Sciatic nerve (tissue), 2 donors: Measurements from ENCODE around the gene TRIM6. TPM values are rescaled to one million over a fixed set of nuclear protein-coding genes. Genes with fewer than 3 reads are reported as not detected.
"Not testable (repeated sequence)": the region's sequence is repeated elsewhere in the genome, so short reads cannot be mapped to it uniquely, and the experiment has no call there.

Source experiments
- ATAC-seq: fragments of 200-7000 bp; cut with Tn5 transposase; one replicate; pipeline ENCODE4 v1.9.1; 2020; ENCODE audit warnings: mild to moderate bottlenecking, moderate library complexity
- DNase-seq: peaks from one replicate; pipeline ENCODE4 v3.0.0-alpha.2; 2020; ENCODE audit warnings: low spot score
- intact Hi-C: fragments of 100-400 bp; cut with DNase I; formaldehyde crosslinking; loops from one replicate; pipeline ENCODE4 v1.14.2; 2022
- total RNA-seq: library from RNA; stranded (reverse); fragmentation: NEBNext Ultra II Directional; extraction: Animal tissue kit (Norgen Biotek cat#: 25700); gene quantifications from one replicate; pipeline ENCODE4 v1.2.1, GENCODE V29; 2021
- donor health status: DM: no; HTN: no; CAD: no.
- donor health status: DM: no; HTN: no; CAD: no.

TRIM6 gene
- total RNA-seq, 1 donor from 2014 or later: 3.3 TPM

DNA sequence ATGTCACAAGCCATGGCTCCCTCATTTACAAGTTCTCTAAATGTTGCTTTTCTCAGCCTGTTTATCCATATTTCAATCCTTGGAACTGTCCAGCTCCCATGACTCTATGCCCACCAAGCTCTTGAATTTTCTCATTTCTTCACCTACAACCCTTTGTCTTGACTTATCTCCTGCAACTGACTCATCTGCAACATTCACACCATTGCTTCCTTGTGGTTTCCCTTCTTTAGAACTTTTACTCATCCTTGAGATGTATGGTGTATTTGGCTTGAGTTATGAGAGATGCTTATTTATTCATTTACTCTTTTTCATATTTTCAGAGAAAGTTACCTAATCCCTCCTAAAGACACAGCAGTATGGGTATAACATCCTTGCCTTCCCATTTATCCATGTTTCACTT, 47.1 kb downstream of the TRIM6 start:
- no peak for ATAC-seq
- intact Hi-C loops: no loop called here
- no peak for DNase-seq

- no peak for ATAC-seq
- intact Hi-C loops: no loop called here
Observed at GRCh38 chr11:5646139-5646538, 49.7 kb downstream of the TRIM6 start.

GRCh38 chr11:5655474-5655873, 59.0 kb downstream of the TRIM6 start:
- DNase-seq (no peak), ATAC-seq (no peak)
- intact Hi-C loops: no loop called here

More at GRCh38 chr11:5646139-5646538, 49.7 kb downstream of the TRIM6 start:
- no peak for DNase-seq

DNA sequence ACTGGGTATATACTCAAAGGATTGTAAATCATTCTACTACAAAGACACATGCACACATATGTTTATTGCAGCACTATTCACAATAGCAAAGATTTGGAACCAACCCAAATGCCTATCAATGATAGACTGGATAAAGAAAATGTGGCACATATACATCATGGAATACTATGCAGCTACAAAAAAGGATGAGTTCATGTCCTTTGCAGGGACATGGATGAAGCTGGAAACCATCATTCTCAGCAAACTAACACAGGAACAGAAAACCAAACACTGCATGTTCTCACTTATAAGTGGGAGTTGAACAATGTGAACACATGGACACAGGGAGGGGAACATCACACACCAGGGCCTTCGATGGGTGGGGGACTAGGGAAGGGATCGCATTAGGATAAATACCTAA, 60.5 kb downstream of the TRIM6 start:
- DNase-seq, ATAC-seq, intact Hi-C loops: not testable (repeated sequence)

GRCh38 chr11:5658318-5658717, 61.9 kb downstream of the TRIM6 start:
- DNase-seq (no peak), ATAC-seq (no peak)
- intact Hi-C loops: no loop called here

Other genes starting within 250 kb of the TRIM6 start
- not detected for gene OR51B6, start 245.1 kb upstream of the TRIM6 start, total RNA-seq
- not detected for gene OR51M1, start 212.8 kb upstream of the TRIM6 start, total RNA-seq
- gene OR51Q1, start 174.5 kb upstream of the TRIM6 start, total RNA-seq: not detected
- gene OR51I1, start 155.1 kb upstream of the TRIM6 start, total RNA-seq: not detected
- gene OR51I2, start 147.3 kb upstream of the TRIM6 start, total RNA-seq: not detected
- not detected for gene OR52D1, start 108.0 kb upstream of the TRIM6 start, total RNA-seq
- 1.1 TPM for gene UBQLN3, start 86.7 kb upstream of the TRIM6 start, total RNA-seq
- 1.5 TPM for gene UBQLNL, start 79.9 kb upstream of the TRIM6 start, total RNA-seq
- gene OR52H1, start 48.1 kb upstream of the TRIM6 start, total RNA-seq: 0.89 TPM
- not detected for gene OR52B6, start 15.8 kb upstream of the TRIM6 start, total RNA-seq
- 7.2 TPM for gene TRIM34, start 28.4 kb downstream of the TRIM6 start, total RNA-seq
- gene TRIM5, start 88.4 kb downstream of the TRIM6 start, total RNA-seq: 28.4 TPM
- gene TRIM22, start 93.2 kb downstream of the TRIM6 start, total RNA-seq: 86.7 TPM
- 0.40 TPM for gene OR56B1, start 139.8 kb downstream of the TRIM6 start, total RNA-seq
- gene OR52N4, start 157.6 kb downstream of the TRIM6 start, total RNA-seq: 0.85 TPM
- not detected for gene OR52N5, start 186.7 kb downstream of the TRIM6 start, total RNA-seq
- gene OR52N1, start 194.6 kb downstream of the TRIM6 start, total RNA-seq: 0.13 TPM
- not detected for gene OR52N2, start 212.3 kb downstream of the TRIM6 start, total RNA-seq
- gene OR52E6, start 245.3 kb downstream of the TRIM6 start, total RNA-seq: not detected